Neural progenitor cell (in vitro differentiated cells): Measurements from ENCODE around the gene FAM120C. TPM values are rescaled to one million over a fixed set of nuclear protein-coding genes. Genes with fewer than 3 reads are reported as not detected.

ENCODE experiments used
- DNase-seq: peaks from one replicate; pipeline ENCODE4 v3.0.0-alpha.2; 2016; ENCODE audit warnings: low spot score
- H2AFZ ChIP-seq: fragments of 200-600 bp; sonication (generic); replicated peaks from 2 replicates; pipeline ENCODE4 v1.6.1; 2016; ENCODE audit warnings: antibody characterized with exemption
- H3F3A ChIP-seq: fragments of 200-600 bp; sonication (generic); 2 replicates; pipeline ENCODE4 v1.6.1; 2016; ENCODE audit warnings: antibody characterized with exemption, low read depth
- H3K27ac ChIP-seq: fragments of 200-600 bp; sonication (generic); 2 replicates; pipeline ENCODE4 v1.5.1; 2016; ENCODE audit warnings: mild to moderate bottlenecking
- H3K27me3 ChIP-seq: fragments of 200-600 bp; sonication (generic); 2 replicates; pipeline ENCODE4 v1.6.1; 2016; ENCODE audit warnings: mild to moderate bottlenecking, moderate library complexity
- H3K36me3 ChIP-seq: fragments of 200-600 bp; sonication (generic); 2 replicates; pipeline ENCODE4 v1.5.1; 2016
- H3K4me1 ChIP-seq: fragments of 200-600 bp; sonication (generic); 2 replicates; pipeline ENCODE4 v1.6.1; 2016; ENCODE audit warnings: mixed run types
- H3K4me2 ChIP-seq: fragments of 200-600 bp; sonication (generic); 2 replicates; pipeline ENCODE4 v1.6.1; 2016
- H3K4me3 ChIP-seq: fragments of 200-600 bp; sonication (generic); 2 replicates; pipeline ENCODE4 v1.5.1; 2016
- H3K79me2 ChIP-seq: fragments of 200-600 bp; sonication (generic); 2 replicates; pipeline ENCODE4 v1.6.1; 2016; ENCODE audit warnings: low read depth
- H3K9ac ChIP-seq: fragments of 200-600 bp; sonication (generic); 2 replicates; pipeline ENCODE4 v1.6.1; 2016
- H3K9me3 ChIP-seq: fragments of 200-600 bp; sonication (generic); 2 replicates; pipeline ENCODE4 v1.5.1; 2016; ENCODE audit warnings: low read depth
- H4K20me1 ChIP-seq: fragments of 200-600 bp; sonication (generic); 2 replicates; pipeline ENCODE4 v1.6.1; 2016; ENCODE audit warnings: low read depth
- H3K27ac Mint-ChIP-seq: 3 replicates; pipeline ENCODE4 v1.8.0; 2021; ENCODE audit warnings: mixed read lengths
- H3K27me3 Mint-ChIP-seq: 2 replicates; pipeline ENCODE4 v1.8.0; 2022; ENCODE audit warnings: low read depth, mild to moderate bottlenecking, inconsistent platforms, moderate library complexity, mixed read lengths; ENCODE audit not compliant: insufficient read depth
- H3K36me3 Mint-ChIP-seq: 3 replicates; pipeline ENCODE4 v1.8.0; 2021; ENCODE audit warnings: mixed read lengths
- H3K4me1 Mint-ChIP-seq: 3 replicates; pipeline ENCODE4 v1.8.0; 2021; ENCODE audit warnings: mixed read lengths
- H3K4me3 Mint-ChIP-seq: 3 replicates; pipeline ENCODE4 v1.8.0; 2021; ENCODE audit warnings: mild to moderate bottlenecking, moderate library complexity, mixed read lengths
- H3K9me3 Mint-ChIP-seq: 3 replicates; pipeline ENCODE4 v1.8.0; 2020; ENCODE audit warnings: mixed read lengths
- CTCF ChIP-seq: fragments of 200-600 bp; sonication (generic); IDR thresholded peaks from 2 replicates; pipeline ENCODE4 v1.5.1; 2017; ENCODE audit warnings: antibody characterized with exemption, mild to moderate bottlenecking
- EZH2 ChIP-seq: fragments of 200-600 bp; sonication (generic); IDR thresholded peaks from 2 replicates; pipeline ENCODE4 v1.6.1; 2017; ENCODE audit warnings: antibody characterized with exemption, mild to moderate bottlenecking, moderate library complexity
- EZH2phosphoT487 ChIP-seq: fragments of 200-600 bp; sonication (generic); IDR thresholded peaks from 2 replicates; pipeline ENCODE4 v1.6.1; 2017; ENCODE audit warnings: antibody characterized with exemption
- total RNA-seq: library from RNA; depleted of rRNA; stranded (reverse); fragments of >200 nt; gene quantifications from 2 replicates; pipeline ENCODE4 v1.2.3, GENCODE V29; 2015; ENCODE audit warnings: low replicate concordance

The FAM120C gene, protein sequence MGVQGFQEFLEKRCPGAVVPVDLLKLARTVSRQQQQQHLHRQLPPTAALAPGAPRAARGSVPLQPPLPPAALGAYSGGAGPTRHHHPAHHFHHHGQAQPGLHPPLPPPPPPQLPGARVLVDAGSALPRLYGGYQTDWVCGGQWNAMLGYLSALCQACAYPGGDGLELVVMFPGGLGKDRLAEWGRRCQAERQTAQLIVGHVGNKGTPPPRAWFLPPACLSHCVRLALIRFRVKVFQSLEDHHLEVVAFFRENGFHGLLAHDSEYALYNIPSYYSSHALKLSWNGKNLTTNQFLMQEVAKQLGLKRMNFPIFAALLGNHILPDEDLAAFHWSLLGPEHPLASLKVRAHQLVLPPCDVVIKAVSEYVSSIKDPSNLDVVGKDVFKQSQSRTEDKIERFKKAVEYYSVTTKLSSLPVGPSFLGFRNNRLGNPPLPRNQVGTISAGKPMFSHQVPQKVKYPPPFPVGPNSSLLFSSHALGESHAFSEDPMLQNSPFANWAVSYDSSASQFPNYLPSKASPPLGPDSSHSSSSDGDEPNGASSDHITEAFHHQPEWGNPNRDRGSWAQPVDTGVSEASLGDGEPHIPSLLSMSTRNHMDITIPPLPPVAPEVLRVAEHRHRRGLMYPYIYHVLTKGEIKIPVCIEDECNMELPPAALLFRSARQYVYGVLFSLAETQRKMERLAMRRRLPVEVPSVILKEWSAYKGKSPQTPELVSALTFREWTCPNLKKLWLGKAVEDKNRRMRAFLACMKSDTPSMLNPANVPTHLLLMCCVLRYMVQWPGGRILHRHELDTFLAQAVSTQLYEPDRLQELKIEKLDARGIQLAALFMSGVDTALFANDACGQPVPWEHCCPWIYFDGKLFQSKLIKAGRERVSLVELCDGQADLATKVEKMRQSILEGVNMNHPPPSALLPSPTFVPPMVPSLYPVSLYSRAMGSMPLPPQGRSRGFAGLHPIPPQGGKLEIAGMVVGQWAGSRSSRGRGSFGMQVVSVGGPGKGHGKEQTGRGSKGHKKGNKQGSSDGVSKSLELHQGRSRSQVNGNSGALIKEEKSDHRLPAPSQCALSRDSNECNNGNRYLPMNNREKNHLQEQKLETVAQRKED
- 4.6 and 5.1 TPM in 2 replicates for total RNA-seq

- H3K27me3 ChIP-seq: no peaks in the 10 kb centered on the region
- no peak for TF ChIP-seq CTCF
- no peak for TF ChIP-seq EZH2phosphoT487
- TF ChIP-seq EZH2: no peak
- DNase-seq: peak; percentile 80
- Mint-ChIP-seq H3K27ac (peak within 1 kb of the TSS; percentile 6), H3K36me3 (no peaks in the 10 kb centered on the region), H3K9me3 (no peaks in the 10 kb centered on the region), H3K27me3 (peaks cover 4% of the 10 kb centered on the region), H3K4me3 (peak within 1 kb of the TSS; percentile 84), H3K4me1 (peaks cover 24% of the 10 kb centered on the region)
- peaks cover 18% of the 10 kb centered on the region for H4K20me1 ChIP-seq
- peak within 1 kb of the TSS; percentile 50 for H2AFZ ChIP-seq
- peak within 1 kb of the TSS; percentile 78 for H3K4me2 ChIP-seq
- H3K9ac ChIP-seq: peak within 1 kb of the TSS; percentile 3
- H3K79me2 ChIP-seq: peaks cover 49% of the 10 kb centered on the region
- peak within 1 kb of the TSS; percentile 89 for H3K27ac ChIP-seq
- H3K9me3 ChIP-seq: no peaks in the 10 kb centered on the region
- H3F3A ChIP-seq: no peaks in the 10 kb centered on the region
- H3K36me3 ChIP-seq: no peaks in the 10 kb centered on the region
- peak within 1 kb of the TSS; percentile 75 for H3K4me3 ChIP-seq
- peaks cover 15% of the 10 kb centered on the region for H3K4me1 ChIP-seq
Observed at GRCh38 chrX:54182864-54183613, at the start of gene FAM120C. TSS of gene FAM120C (minus strand) at chrX:54183254. CDS start at chrX:54183198, 56 bp downstream.

DNA sequence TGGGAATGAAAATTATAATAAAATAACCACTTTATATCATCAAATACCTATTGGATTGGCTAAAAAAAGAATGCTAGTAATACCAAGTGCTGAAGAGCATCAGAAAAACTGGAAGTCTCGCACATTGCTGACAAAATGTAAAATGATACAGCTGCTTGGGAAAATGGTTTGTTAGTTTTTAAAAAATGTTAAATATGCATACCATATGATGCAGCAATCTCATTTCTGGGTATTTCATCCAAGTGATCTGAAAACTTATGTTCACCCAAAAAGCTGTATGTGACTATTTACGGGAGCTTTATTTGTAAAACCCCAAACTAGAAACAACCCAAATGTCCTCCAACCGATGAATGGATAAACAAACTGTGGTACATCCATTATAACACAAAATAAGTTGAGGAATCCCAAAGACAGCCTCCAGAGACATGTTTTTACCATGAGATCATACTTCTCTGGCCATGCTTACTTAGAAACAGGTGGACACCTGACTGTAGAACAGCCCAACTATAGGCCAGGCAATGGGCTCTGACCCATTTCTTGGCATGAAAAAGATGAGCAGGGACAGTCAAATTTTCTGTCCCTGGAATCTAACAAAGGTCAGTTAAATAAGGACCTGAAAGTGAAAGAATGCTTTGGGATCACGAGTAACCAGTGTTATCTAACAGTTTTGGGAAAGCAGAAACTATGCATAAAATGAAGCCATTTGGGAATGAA lies 47.5 kb upstream of the FAM120C start:
- Histone ChIP-seq H2AFZ (no peak overlapping the region), H3K9ac (no peak overlapping the region), H3K79me2 (no peaks in the 10 kb centered on the region), H4K20me1 (no peaks in the 10 kb centered on the region), H3F3A (no peaks in the 10 kb centered on the region), H3K4me3 (no peak overlapping the region), H3K27ac (no peak overlapping the region), H3K4me1 (no peaks in the 10 kb centered on the region), H3K9me3 (peaks cover 6% of the 10 kb centered on the region), H3K4me2 (no peak overlapping the region), H3K36me3 (peaks cover 11% of the 10 kb centered on the region), H3K27me3 (no peaks in the 10 kb centered on the region)
- TF ChIP-seq EZH2phosphoT487 (no peak), CTCF (no peak), EZH2 (no peak)
- no peaks in the 10 kb centered on the region for H3K27me3 Mint-ChIP-seq
- no peak for DNase-seq
- H3K36me3 Mint-ChIP-seq: peaks cover 11% of the 10 kb centered on the region
- H3K9me3 Mint-ChIP-seq: peaks cover 5% of the 10 kb centered on the region
- H3K27ac Mint-ChIP-seq: no peak overlapping the region
- no peak overlapping the region for H3K4me3 Mint-ChIP-seq
- no peaks in the 10 kb centered on the region for H3K4me1 Mint-ChIP-seq

DNA sequence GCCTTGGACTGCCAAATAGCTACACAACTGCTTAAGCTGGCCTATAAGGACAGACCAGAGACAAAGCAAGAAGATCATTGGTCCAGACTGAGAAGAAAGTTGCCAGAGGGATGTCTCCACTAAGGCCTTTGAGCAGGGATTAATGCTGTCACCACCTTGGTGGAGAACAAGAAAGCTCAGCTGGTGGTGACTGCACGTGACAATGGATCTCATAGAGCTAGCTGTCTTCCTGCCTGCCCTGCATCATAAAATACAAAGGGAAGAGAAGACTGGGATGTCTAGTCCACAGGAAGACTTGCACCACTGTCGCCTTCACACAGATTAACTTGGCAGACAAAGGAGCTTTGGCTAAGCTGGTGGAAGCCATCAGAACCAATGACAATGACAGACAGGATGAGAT lies 40.5 kb upstream of the FAM120C start:
- Histone ChIP-seq H3K9ac (no peak overlapping the region), H3K4me2 (no peak overlapping the region), H3K36me3 (peaks cover under 1% of the 10 kb centered on the region), H2AFZ (no peak overlapping the region), H4K20me1 (no peaks in the 10 kb centered on the region), H3K79me2 (no peaks in the 10 kb centered on the region), H3K4me1 (no peaks in the 10 kb centered on the region), H3K4me3 (no peak overlapping the region), H3K9me3 (no peaks in the 10 kb centered on the region), H3K27ac (no peak overlapping the region), H3F3A (no peaks in the 10 kb centered on the region), H3K27me3 (no peaks in the 10 kb centered on the region)
- Mint-ChIP-seq H3K4me1 (no peaks in the 10 kb centered on the region), H3K36me3 (peaks cover 16% of the 10 kb centered on the region), H3K4me3 (no peak overlapping the region), H3K9me3 (peaks cover 5% of the 10 kb centered on the region), H3K27ac (no peak overlapping the region), H3K27me3 (peaks cover 3% of the 10 kb centered on the region)
- DNase-seq: peak; percentile 4
- TF ChIP-seq EZH2phosphoT487 (no peak), EZH2 (no peak), CTCF (no peak)
